Activated CD8-positive, alpha-beta T cell treated with anti-CD3 and anti-CD28 coated beads for 36 hours (primary cell): ENCODE data around the gene ERC2. TPM values are rescaled to one million over a fixed set of nuclear protein-coding genes. Genes with fewer than 3 reads are reported as not detected.
"Not testable (repeated sequence)": the region's sequence is repeated elsewhere in the genome, so short reads cannot be mapped to it uniquely, and the experiment has no call there.

ENCODE experiments used
- ATAC-seq: fragments of 200-7000 bp; cut with Tn5 transposase; one replicate; pipeline ENCODE4 v1.10.0; 2021; ENCODE audit warnings: mild to moderate bottlenecking, moderate library complexity
- CTCF ChIA-PET: fragments of 350-600 bp; sonication (Branson Sonifier 250); formaldehyde crosslinking; loops from one replicate; lab custom pipeline; 2021; ENCODE audit warnings: antibody characterized with exemption; lab: Charles Lee
- POLR2A ChIA-PET: fragments of 350-600 bp; sonication (Branson Sonifier 250); formaldehyde crosslinking; loops from one replicate; lab custom pipeline; 2021; ENCODE audit warnings: antibody characterized with exemption; lab: Charles Lee
- DNase-seq: peaks from one replicate; pipeline ENCODE4 v3.0.0-alpha.2; 2020
- H3K27ac Mint-ChIP-seq: one replicate; pipeline ENCODE4 v1.8.0; 2021; ENCODE audit warnings: mild to moderate bottlenecking, mixed read lengths
- H3K27me3 Mint-ChIP-seq: one replicate; pipeline ENCODE4 v1.8.0; 2021; ENCODE audit warnings: mixed read lengths
- H3K36me3 Mint-ChIP-seq: one replicate; pipeline ENCODE4 v1.8.0; 2021; ENCODE audit warnings: low read depth, mixed read lengths
- H3K4me1 Mint-ChIP-seq: one replicate; pipeline ENCODE4 v1.8.0; 2021; ENCODE audit warnings: low read depth, mixed read lengths
- H3K4me3 Mint-ChIP-seq: one replicate; pipeline ENCODE4 v1.8.0; 2021; ENCODE audit warnings: mild to moderate bottlenecking, moderate library complexity, mixed read lengths
- H3K9me3 Mint-ChIP-seq: one replicate; pipeline ENCODE4 v1.8.0; 2021; ENCODE audit warnings: mixed read lengths
- intact Hi-C: fragments of 100-400 bp; cut with micrococcal nuclease; formaldehyde crosslinking; loops from one replicate; pipeline ENCODE4 v1.10.0; 2022
- total RNA-seq, 2 experiments: library from RNA; stranded (reverse); gene quantifications; one replicate each; pipeline ENCODE4 v1.2.3, GENCODE V29; 2021
- TF ChIP-seq, protein P1 (sequence below): fragments of 200-600 bp; IDR thresholded peaks from one replicate; pipeline ENCODE4 v1.8.0; 2022; ENCODE audit warnings: antibody characterized with exemption, mild to moderate bottlenecking

The ERC2 gene
- total RNA-seq, 2 experiments from 2014 or later, result 0.18 to 0.52 TPM

DNA sequence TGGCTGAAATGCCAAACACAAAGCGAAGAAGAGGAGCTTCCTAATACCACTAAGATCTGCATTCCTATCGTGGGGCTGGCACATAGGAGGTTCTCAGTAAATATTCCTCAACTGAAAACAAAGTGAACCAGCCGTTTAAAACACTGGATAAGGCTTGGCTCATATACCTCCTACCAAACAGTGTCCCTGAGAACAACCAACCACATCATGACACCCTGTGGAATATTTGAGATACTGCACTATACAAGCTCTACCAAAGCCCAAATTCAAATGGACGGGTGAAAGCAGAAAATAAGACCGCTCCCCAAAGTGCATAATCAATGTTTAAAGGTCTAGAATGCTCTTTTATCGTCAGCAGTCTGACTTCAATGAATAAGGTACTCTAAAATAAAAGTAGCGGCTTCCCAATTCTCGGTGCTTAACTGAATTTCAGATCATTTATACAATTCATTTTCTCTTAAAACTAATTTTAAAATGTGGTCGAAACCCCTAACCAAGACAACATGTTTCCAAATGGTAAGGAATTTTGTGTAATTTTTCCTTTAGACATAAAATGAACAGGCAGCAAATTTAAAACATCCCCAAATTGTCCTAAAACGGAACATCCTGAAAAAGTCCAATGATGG, 425.8 kb downstream of the ERC2 start:
- CTCF ChIA-PET, result no interaction called here
- no peaks in the 10 kb centered on the region for H3K36me3 Mint-ChIP-seq
- no peak for ATAC-seq
- no peak overlapping the region for H3K27ac Mint-ChIP-seq
- H3K27me3 Mint-ChIP-seq, result peaks cover 1% of the 10 kb centered on the region
- no peak for DNase-seq
- POLR2A ChIA-PET, result no interaction called here
- TF ChIP-seq, protein P1, sequence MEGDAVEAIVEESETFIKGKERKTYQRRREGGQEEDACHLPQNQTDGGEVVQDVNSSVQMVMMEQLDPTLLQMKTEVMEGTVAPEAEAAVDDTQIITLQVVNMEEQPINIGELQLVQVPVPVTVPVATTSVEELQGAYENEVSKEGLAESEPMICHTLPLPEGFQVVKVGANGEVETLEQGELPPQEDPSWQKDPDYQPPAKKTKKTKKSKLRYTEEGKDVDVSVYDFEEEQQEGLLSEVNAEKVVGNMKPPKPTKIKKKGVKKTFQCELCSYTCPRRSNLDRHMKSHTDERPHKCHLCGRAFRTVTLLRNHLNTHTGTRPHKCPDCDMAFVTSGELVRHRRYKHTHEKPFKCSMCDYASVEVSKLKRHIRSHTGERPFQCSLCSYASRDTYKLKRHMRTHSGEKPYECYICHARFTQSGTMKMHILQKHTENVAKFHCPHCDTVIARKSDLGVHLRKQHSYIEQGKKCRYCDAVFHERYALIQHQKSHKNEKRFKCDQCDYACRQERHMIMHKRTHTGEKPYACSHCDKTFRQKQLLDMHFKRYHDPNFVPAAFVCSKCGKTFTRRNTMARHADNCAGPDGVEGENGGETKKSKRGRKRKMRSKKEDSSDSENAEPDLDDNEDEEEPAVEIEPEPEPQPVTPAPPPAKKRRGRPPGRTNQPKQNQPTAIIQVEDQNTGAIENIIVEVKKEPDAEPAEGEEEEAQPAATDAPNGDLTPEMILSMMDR, result no peak
- no peak overlapping the region for H3K4me3 Mint-ChIP-seq
- H3K9me3 Mint-ChIP-seq, result peaks cover 6% of the 10 kb centered on the region
- no peaks in the 10 kb centered on the region for H3K4me1 Mint-ChIP-seq
- intact Hi-C loops, result no loop called here

DNA sequence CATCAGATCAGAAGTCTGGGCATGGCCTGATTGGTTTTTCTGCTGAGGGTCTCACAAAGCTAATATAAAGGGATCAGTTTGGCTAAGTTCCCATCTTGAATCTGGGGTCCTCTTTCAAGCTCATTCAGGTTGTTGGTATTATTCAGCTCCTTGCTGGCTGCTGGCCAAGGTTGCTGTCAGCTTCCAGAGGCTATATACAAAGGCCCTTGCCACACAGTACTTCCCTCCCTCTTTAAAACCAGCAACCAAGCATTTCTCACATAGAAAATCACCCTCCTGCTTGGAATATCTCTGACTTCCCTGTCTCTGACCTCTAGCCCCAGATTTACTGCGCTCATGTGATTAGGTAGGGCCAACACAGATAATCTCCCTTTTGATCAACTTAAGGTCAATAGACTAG, 442.9 kb downstream of the ERC2 start:
- POLR2A ChIA-PET, result no interaction called here
- CTCF ChIA-PET, result no interaction called here
- no peak for ATAC-seq
- Mint-ChIP-seq H3K27ac (no peak overlapping the region), H3K4me3 (no peak overlapping the region), H3K9me3 (peaks cover 2% of the 10 kb centered on the region), H3K4me1 (no peaks in the 10 kb centered on the region), H3K36me3 (no peaks in the 10 kb centered on the region), H3K27me3 (peaks cover 2% of the 10 kb centered on the region)
- intact Hi-C loops, result no loop called here
- DNase-seq, result no peak
- TF ChIP-seq, protein P1, result no peak

DNA sequence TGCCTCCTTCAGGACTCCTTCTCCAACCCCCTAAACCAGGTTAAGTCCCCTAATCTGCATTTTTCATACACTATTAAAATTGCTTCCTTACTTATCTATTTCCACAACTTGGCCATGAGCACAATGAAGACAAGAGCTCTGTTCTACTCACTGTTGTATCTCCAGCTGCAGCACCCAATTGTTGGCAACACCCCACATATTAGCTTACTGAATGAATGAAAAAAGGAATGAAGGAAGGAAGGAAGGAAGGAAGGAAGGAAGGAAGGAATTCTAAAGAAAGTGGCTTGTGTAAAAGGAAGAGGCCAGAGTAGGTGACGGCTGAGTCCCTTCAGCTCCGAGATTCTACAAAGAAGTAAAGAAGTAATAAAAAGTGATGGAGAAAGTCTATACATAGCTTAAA, 444.7 kb downstream of the ERC2 start:
- no peaks in the 10 kb centered on the region for H3K27me3 Mint-ChIP-seq
- ChIA-PET CTCF (no interaction called here), POLR2A (no interaction called here)
- no peak overlapping the region for H3K4me3 Mint-ChIP-seq
- no peak for DNase-seq
- H3K27ac Mint-ChIP-seq, result no peak overlapping the region
- H3K36me3 Mint-ChIP-seq, result no peaks in the 10 kb centered on the region
- no peaks in the 10 kb centered on the region for H3K4me1 Mint-ChIP-seq
- TF ChIP-seq, protein P1, result no peak
- no peak for ATAC-seq
- H3K9me3 Mint-ChIP-seq, result peaks cover 2% of the 10 kb centered on the region
- intact Hi-C loops, result no loop called here

DNA sequence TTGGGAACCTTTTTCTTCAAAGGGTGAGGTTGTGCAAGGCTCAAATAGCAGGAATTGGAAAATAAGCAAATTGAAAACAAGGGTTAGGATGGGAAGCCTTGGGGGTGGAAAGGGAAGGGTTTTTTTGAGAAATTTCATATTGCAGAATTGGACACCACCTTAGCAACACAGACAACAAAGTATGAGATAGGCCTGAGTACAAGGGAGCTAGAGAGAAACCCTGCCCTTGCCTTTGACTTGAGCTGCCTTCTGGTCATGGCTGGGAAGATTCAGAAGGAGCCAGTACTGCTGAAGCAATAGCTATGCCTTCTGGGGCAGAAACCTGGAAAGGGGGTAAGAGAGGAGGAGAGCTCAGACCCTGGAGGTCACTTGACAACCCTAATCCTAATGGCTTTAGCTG, 445.6 kb downstream of the ERC2 start:
- ATAC-seq (no peak), DNase-seq (no peak)
- H3K27me3 Mint-ChIP-seq, result peaks cover 2% of the 10 kb centered on the region
- no peaks in the 10 kb centered on the region for H3K36me3 Mint-ChIP-seq
- intact Hi-C loops, result no loop called here
- no peaks in the 10 kb centered on the region for H3K4me1 Mint-ChIP-seq
- peaks cover 2% of the 10 kb centered on the region for H3K9me3 Mint-ChIP-seq
- ChIA-PET CTCF (no interaction called here), POLR2A (no interaction called here)
- H3K27ac Mint-ChIP-seq, result no peak overlapping the region
- H3K4me3 Mint-ChIP-seq, result no peak overlapping the region
- TF ChIP-seq, protein P1, result no peak

DNA sequence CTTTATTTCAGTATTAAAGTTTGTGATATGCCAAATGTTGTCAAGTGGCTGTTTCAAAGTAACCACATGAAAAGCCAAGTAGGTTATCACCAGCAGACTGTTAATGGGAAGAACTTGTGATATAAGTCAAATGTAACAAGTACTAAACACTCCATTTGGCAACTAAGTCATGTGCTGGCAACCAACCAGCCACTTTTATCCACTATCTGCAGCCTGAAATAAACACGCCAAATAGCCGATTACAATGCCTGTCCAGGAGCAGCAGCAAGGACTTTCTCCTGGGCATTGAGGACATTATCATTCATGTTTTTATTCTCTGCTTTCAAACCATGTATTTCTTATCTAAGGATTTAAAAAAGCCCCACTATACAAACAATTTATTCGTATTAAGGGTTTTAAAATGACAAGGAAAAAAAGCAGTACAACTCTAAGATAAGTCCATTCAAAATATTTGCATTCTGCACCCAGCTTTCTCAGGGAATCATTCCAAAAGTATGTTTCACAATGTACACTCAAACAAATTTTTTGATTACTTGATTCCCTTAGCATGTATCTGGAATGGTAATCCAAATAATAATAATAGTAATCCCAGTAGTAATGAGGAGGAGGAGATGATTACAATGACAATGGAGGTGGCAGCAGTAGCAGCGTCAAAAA, 448.6 kb downstream of the ERC2 start:
- Mint-ChIP-seq H3K36me3 (no peaks in the 10 kb centered on the region), H3K27ac (no peak overlapping the region), H3K9me3 (peaks cover 2% of the 10 kb centered on the region), H3K27me3 (peaks cover 2% of the 10 kb centered on the region), H3K4me3 (no peak overlapping the region), H3K4me1 (no peaks in the 10 kb centered on the region)
- ChIA-PET POLR2A (no interaction called here), CTCF (no interaction called here)
- ATAC-seq (no peak), DNase-seq (no peak)
- intact Hi-C loops, result no loop called here
- TF ChIP-seq, protein P1, result no peak

DNA sequence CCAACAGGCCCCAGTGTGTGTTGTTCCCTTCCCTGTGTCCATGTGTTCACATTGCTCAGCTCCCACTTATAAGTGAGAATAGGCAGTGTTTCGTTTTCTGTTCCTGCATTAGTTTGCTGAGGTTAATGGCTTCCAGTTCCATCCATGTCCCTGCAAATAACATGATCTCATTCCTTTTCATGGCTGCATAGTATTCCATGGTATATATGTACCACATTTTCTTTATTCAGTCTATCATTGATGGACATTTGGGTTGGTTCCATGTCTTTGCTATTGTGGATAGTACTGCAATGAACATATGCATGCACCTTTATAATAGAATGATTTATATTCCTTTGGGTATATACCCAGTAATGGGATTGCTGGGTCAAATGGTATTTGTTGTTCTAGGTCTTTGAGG, 452.9 kb downstream of the ERC2 start:
- H3K4me1 Mint-ChIP-seq, DNase-seq, H3K27ac Mint-ChIP-seq, H3K9me3 Mint-ChIP-seq, ATAC-seq, intact Hi-C loops, POLR2A ChIA-PET, H3K36me3 Mint-ChIP-seq, H3K4me3 Mint-ChIP-seq, H3K27me3 Mint-ChIP-seq, CTCF ChIA-PET: not testable (repeated sequence)
